Natural killer cell (primary cell): ENCODE data around the gene SLC41A3. TPM values are rescaled to one million over a fixed set of nuclear protein-coding genes. Genes with fewer than 3 reads are reported as not detected.

Source experiments
- ATAC-seq, 3 donors: fragments of 150-1000 bp in 2 of 3; fragments of 200-7000 bp in 1 of 3; cut with Tn5 transposase; 1 replicate in 1 of 3; 2 replicates in 2 of 3; pipeline ENCODE4 v1.10.0; 2021; ENCODE audit warnings: mild to moderate bottlenecking in 2 of 3, moderate library complexity in 2 of 3
- DNase-seq, 2 donors: peaks; one replicate each; pipeline versions ENCODE4 v3.0.0 to v3.0.0-alpha.2; 2013 to 2021; ENCODE audit warnings: mixed read lengths in 1 of 2
- H3K27ac ChIP-seq: one replicate; pipeline ENCODE4 v1.5.1; 2013; ENCODE audit warnings: mild to moderate bottlenecking, low read length
- H3K27me3 ChIP-seq: one replicate; pipeline ENCODE4 v1.6.1; 2013; ENCODE audit warnings: low read length; ENCODE audit not compliant: control insufficient read depth, insufficient read depth
- H3K36me3 ChIP-seq: one replicate; pipeline ENCODE4 v1.6.1; 2013; ENCODE audit warnings: low read length; ENCODE audit not compliant: control insufficient read depth, insufficient read depth
- H3K4me1 ChIP-seq: one replicate; pipeline ENCODE4 v1.6.1; 2013; ENCODE audit warnings: low read length; ENCODE audit not compliant: control insufficient read depth, insufficient read depth
- H3K4me3 ChIP-seq: one replicate; pipeline ENCODE4 v1.5.1; 2013; ENCODE audit warnings: low read length
- H3K9me3 ChIP-seq: one replicate; pipeline ENCODE4 v1.6.1; 2013; ENCODE audit warnings: low read length; ENCODE audit not compliant: control insufficient read depth, insufficient read depth
- H3K27ac Mint-ChIP-seq, 2 donors: one replicate each; pipeline ENCODE4 v1.8.0; 2022; ENCODE audit warnings: mild to moderate bottlenecking in 2 of 2, mixed read lengths in 2 of 2, moderate library complexity in 1 of 2
- H3K27me3 Mint-ChIP-seq, 2 donors: one replicate each; pipeline ENCODE4 v1.8.0; 2022; ENCODE audit warnings: low read depth in 2 of 2, mixed read lengths in 2 of 2
- H3K36me3 Mint-ChIP-seq: one replicate; pipeline ENCODE4 v1.8.0; 2022; ENCODE audit warnings: mixed read lengths
- H3K4me1 Mint-ChIP-seq, 2 donors: one replicate each; pipeline ENCODE4 v1.8.0; 2022; ENCODE audit warnings: mixed read lengths in 2 of 2
- H3K4me3 Mint-ChIP-seq: one replicate; pipeline ENCODE4 v1.8.0; 2022; ENCODE audit warnings: mild to moderate bottlenecking, moderate library complexity, mixed read lengths
- H3K9me3 Mint-ChIP-seq, 2 donors: one replicate each; pipeline ENCODE4 v1.8.0; 2022; ENCODE audit warnings: mixed read lengths in 2 of 2
- CTCF ChIP-seq: fragments of 200-600 bp; IDR thresholded peaks from one replicate; pipeline ENCODE4 v1.8.0; 2022; ENCODE audit warnings: antibody characterized with exemption
- WGBS: methylation state at CpG from one replicate; pipeline ENCODE4 v1.1.7; 2013; ENCODE audit warnings: missing lambda C conversion rate; ENCODE audit not compliant: insufficient coverage; 5-methylcytosine and 5-hydroxymethylcytosine counted together
- intact Hi-C: fragments of 100-400 bp; cut with micrococcal nuclease; formaldehyde crosslinking; loops from one replicate; pipeline ENCODE4 v1.14.2; 2022
- total RNA-seq, 4 donors: library from RNA; stranded (reverse); fragments of 120-200 nt in 1 of 4; gene quantifications; one replicate each; pipeline versions ENCODE4 v1.2.3 to v1.2.4, GENCODE V29; 2013 to 2022

SLC41A3 gene
- total RNA-seq, 3 donors from 2014 or later (not counting 1 experiment from before 2014, with no cell fraction given): 24.2 to 29.6 (median 27.1) TPM

GRCh38 chr3:126121074-126121473 lies 37.1 kb upstream of the SLC41A3 start:
- Mint-ChIP-seq H3K4me1 (no peaks in the 10 kb centered on the region), H3K9me3 (no peaks in the 10 kb centered on the region), H3K27ac (no peak overlapping the region), H3K36me3 (no peaks in the 10 kb centered on the region), H3K4me3 (no peak overlapping the region), H3K27me3 (peaks cover 11 to 23% of the 10 kb centered on the region in 2 donors)
- Histone ChIP-seq H3K27me3 (no peaks in the 10 kb centered on the region), H3K9me3 (no peaks in the 10 kb centered on the region), H3K4me3 (no peak overlapping the region), H3K4me1 (no peaks in the 10 kb centered on the region), H3K36me3 (no peaks in the 10 kb centered on the region), H3K27ac (no peak overlapping the region)
- intact Hi-C loops: no loop called here
- TF ChIP-seq CTCF: no peak
- DNase-seq: no peak
- WGBS: 90% methylated on average over 8 of the region's 9 CpGs
- no peak for ATAC-seq

GRCh38 chr3:126119976-126120375 lies 36.1 kb upstream of the SLC41A3 start:
- H3K27ac Mint-ChIP-seq: no peak overlapping the region
- no peaks in the 10 kb centered on the region for H3K4me1 Mint-ChIP-seq
- no peaks in the 10 kb centered on the region for H3K4me1 ChIP-seq
- H3K9me3 ChIP-seq: no peaks in the 10 kb centered on the region
- peaks cover 11 to 23% of the 10 kb centered on the region in 2 donors for H3K27me3 Mint-ChIP-seq
- H3K27ac ChIP-seq: no peak overlapping the region
- no peaks in the 10 kb centered on the region for H3K9me3 Mint-ChIP-seq
- ATAC-seq: no peak
- intact Hi-C loops: no loop called here
- WGBS: 91% methylated on average over 8 of the region's 8 CpGs
- no peak overlapping the region for H3K4me3 Mint-ChIP-seq
- TF ChIP-seq CTCF: no peak
- DNase-seq: no peak
- no peaks in the 10 kb centered on the region for H3K36me3 ChIP-seq
- no peak overlapping the region for H3K4me3 ChIP-seq
- no peaks in the 10 kb centered on the region for H3K27me3 ChIP-seq
- H3K36me3 Mint-ChIP-seq: no peaks in the 10 kb centered on the region

GRCh38 chr3:126119008-126119675 lies 35.2 kb upstream of the SLC41A3 start:
- H3K4me3 Mint-ChIP-seq: no peak overlapping the region
- ATAC-seq (no peak), DNase-seq (no peak)
- 82% methylated on average over 7 of the region's 7 CpGs for WGBS
- Histone ChIP-seq H3K4me1 (no peaks in the 10 kb centered on the region), H3K27ac (no peak overlapping the region), H3K36me3 (no peaks in the 10 kb centered on the region), H3K27me3 (no peaks in the 10 kb centered on the region), H3K4me3 (no peak overlapping the region), H3K9me3 (no peaks in the 10 kb centered on the region)
- H3K4me1 Mint-ChIP-seq: no peaks in the 10 kb centered on the region
- H3K9me3 Mint-ChIP-seq: no peaks in the 10 kb centered on the region
- H3K36me3 Mint-ChIP-seq: no peaks in the 10 kb centered on the region
- no peak for TF ChIP-seq CTCF
- intact Hi-C loops: no loop called here
- no peak overlapping the region for H3K27ac Mint-ChIP-seq
- H3K27me3 Mint-ChIP-seq: peaks cover 11 to 23% of the 10 kb centered on the region in 2 donors

GRCh38 chr3:126118591-126118990 lies 34.7 kb upstream of the SLC41A3 start:
- Histone ChIP-seq H3K4me1 (no peaks in the 10 kb centered on the region), H3K9me3 (no peaks in the 10 kb centered on the region), H3K27me3 (no peaks in the 10 kb centered on the region), H3K4me3 (no peak overlapping the region), H3K27ac (no peak overlapping the region), H3K36me3 (no peaks in the 10 kb centered on the region)
- no peaks in the 10 kb centered on the region for H3K36me3 Mint-ChIP-seq
- DNase-seq: peak in 1 of 2 donors; percentile 1
- ATAC-seq: no peak
- 89% methylated on average over 11 of the region's 11 CpGs for WGBS
- no peak overlapping the region for H3K4me3 Mint-ChIP-seq
- H3K9me3 Mint-ChIP-seq: no peaks in the 10 kb centered on the region
- intact Hi-C loops: no loop called here
- no peaks in the 10 kb centered on the region for H3K4me1 Mint-ChIP-seq
- TF ChIP-seq CTCF: no peak
- no peak overlapping the region for H3K27ac Mint-ChIP-seq
- H3K27me3 Mint-ChIP-seq: peaks cover 11 to 22% of the 10 kb centered on the region in 2 donors
